ENCODE results near the gene CHMP3.

The CHMP3 gene

GRCh38 chr2:86470890-86471289 is 92.4 kb downstream of the CHMP3 start:
- TF ChIP-seq, protein P1, sequence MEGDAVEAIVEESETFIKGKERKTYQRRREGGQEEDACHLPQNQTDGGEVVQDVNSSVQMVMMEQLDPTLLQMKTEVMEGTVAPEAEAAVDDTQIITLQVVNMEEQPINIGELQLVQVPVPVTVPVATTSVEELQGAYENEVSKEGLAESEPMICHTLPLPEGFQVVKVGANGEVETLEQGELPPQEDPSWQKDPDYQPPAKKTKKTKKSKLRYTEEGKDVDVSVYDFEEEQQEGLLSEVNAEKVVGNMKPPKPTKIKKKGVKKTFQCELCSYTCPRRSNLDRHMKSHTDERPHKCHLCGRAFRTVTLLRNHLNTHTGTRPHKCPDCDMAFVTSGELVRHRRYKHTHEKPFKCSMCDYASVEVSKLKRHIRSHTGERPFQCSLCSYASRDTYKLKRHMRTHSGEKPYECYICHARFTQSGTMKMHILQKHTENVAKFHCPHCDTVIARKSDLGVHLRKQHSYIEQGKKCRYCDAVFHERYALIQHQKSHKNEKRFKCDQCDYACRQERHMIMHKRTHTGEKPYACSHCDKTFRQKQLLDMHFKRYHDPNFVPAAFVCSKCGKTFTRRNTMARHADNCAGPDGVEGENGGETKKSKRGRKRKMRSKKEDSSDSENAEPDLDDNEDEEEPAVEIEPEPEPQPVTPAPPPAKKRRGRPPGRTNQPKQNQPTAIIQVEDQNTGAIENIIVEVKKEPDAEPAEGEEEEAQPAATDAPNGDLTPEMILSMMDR (conservative IDR thresholded peaks at IDR 0.05): no peak
- peak overlapping the region; percentile 40; the same call in 1 of the 2 replicates for H3K27ac ChIP-seq

GRCh38 chr2:86468162-86469033 is 94.8 kb downstream of the CHMP3 start:
- TF ChIP-seq, protein P1 (conservative IDR thresholded peaks at IDR 0.05): no peak
- no peak overlapping the region for H3K27ac ChIP-seq

- H3K27ac ChIP-seq: peak overlapping the region; percentile 44
- TF ChIP-seq, protein P1 (conservative IDR thresholded peaks at IDR 0.05): no peak
These were observed 96.9 kb downstream of the CHMP3 start for GRCh38 chr2:86466306-86466705.

DNA sequence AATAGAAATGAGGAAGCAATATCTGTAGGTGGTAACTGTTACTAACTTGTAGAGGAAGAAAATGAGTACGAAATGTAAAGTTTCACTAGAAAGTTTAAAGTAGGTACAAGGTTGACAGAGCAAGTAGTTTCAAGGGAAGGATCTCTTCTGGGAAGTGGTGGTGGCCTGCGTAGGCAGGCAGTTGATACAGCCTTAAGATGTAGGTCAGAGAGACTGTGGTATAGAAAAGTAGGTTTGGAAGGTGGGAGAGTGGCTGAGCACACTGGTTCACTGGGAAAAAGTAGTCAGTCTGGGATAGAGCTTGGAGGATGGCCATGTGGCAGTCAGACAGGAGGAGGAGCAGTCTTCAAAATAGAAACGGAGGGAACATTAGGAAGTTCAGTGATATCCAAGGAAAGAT is 98.6 kb downstream of the CHMP3 start:
- TF ChIP-seq, protein P1 (conservative IDR thresholded peaks at IDR 0.05): no peak
- peak overlapping the region; percentile 65 for H3K27ac ChIP-seq

- peak overlapping the region; percentile 65 for H3K27ac ChIP-seq
- TF ChIP-seq, protein P1 (conservative IDR thresholded peaks at IDR 0.05): no peak
These were observed 102.0 kb downstream of the CHMP3 start for GRCh38 chr2:86461042-86461743.

GRCh38 chr2:86455181-86455580 is 108.1 kb downstream of the CHMP3 start:
- TF ChIP-seq, protein P1 (conservative IDR thresholded peaks at IDR 0.05): no peak
- H3K27ac ChIP-seq: no peak overlapping the region

DNA sequence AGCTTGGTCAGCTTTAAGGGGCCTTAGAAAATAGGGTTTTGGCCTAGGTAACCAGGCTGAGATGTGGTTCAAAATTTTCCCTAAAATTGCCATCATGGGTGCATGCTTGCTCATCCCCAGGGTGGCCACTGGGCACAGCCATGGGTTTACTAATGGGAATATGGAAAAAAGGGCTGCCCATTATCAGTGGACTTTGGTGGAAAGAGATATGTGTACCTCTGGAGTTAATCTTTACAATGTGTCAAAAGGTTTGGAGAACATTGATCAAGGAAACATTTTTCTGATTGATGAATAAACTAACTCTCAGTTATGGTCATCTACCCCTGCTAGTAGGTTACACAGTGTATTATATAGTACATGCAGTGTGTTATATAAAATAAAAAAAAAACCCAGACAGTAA is 109.0 kb downstream of the CHMP3 start:
- TF ChIP-seq, protein P1 (conservative IDR thresholded peaks at IDR 0.05): no peak
- H3K27ac ChIP-seq: peak overlapping the region; percentile 63
